ENCODE measurements around the gene HTD2.

DNA sequence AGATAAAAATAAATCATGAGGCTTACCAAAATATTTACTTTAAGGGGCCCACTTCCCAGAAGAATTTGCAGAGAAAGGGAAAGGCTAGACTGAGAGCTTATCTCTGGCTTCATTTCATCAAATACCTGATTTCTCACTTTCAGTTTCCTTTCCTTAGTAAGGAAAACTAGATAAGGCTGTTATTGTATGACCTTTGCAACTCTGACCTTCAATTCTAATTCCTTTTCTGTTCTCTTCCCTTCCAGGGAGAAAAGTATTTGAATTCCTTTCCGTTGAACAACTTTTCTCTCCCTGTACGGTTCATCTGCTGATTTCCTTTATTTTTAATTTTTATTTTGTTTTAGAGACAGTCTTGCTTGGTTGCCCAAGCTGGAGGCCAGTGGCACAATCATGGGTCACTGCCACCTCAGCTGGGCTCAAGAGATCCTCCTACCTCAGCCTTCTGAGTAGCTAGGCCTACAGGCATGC lies 19.2 kb downstream of the HTD2 start:
- TF ChIP-seq, protein P1, sequence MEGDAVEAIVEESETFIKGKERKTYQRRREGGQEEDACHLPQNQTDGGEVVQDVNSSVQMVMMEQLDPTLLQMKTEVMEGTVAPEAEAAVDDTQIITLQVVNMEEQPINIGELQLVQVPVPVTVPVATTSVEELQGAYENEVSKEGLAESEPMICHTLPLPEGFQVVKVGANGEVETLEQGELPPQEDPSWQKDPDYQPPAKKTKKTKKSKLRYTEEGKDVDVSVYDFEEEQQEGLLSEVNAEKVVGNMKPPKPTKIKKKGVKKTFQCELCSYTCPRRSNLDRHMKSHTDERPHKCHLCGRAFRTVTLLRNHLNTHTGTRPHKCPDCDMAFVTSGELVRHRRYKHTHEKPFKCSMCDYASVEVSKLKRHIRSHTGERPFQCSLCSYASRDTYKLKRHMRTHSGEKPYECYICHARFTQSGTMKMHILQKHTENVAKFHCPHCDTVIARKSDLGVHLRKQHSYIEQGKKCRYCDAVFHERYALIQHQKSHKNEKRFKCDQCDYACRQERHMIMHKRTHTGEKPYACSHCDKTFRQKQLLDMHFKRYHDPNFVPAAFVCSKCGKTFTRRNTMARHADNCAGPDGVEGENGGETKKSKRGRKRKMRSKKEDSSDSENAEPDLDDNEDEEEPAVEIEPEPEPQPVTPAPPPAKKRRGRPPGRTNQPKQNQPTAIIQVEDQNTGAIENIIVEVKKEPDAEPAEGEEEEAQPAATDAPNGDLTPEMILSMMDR (IDR thresholded peaks at IDR 0.05; ENCODE audit: insufficient read depth, low read depth, low read length) = no peak
- TF ChIP-seq EZH2 (IDR thresholded peaks at IDR 0.05; ENCODE audit: insufficient read depth, low read length) = no peak

Measured in astrocyte (in vitro differentiated cells and primary cell).